HG03469 (cell line): ENCODE measurements around the gene BRD4.

Source experiments
- ATAC-seq: cut with Tn5 transposase; IDR thresholded peaks from one replicate; pipeline ENCODE4 v1.9.1; 2021; ENCODE audit warnings: mild to moderate bottlenecking, moderate library complexity, moderate number of reproducible peaks; ENCODE audit not compliant: unreplicated experiment

BRD4 gene

GRCh38 chr19:15316498-15316897, 15.8 kb downstream of the BRD4 start:
- ATAC-seq: no peak

DNA sequence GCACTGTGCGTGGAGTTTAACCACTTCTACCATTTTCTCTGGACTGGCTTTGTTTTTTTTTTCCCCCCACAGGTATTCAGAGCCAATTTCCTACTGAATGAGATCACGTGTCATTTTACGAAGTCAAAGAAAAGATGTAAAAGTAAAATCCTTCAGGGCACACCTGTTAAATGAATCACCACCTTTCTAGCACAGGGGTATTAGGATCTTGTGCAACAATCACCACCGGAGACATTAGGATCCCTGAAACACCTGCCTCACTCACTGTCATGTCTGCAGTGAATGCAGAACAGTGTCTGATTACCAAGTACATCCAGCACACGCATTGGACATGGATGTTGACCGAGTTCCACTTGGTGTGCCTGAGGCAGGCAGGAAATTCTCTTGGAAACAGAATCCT, 17.2 kb downstream of the BRD4 start:
- no peak for ATAC-seq

GRCh38 chr19:15313649-15314279, 18.6 kb downstream of the BRD4 start:
- ATAC-seq: no peak

DNA sequence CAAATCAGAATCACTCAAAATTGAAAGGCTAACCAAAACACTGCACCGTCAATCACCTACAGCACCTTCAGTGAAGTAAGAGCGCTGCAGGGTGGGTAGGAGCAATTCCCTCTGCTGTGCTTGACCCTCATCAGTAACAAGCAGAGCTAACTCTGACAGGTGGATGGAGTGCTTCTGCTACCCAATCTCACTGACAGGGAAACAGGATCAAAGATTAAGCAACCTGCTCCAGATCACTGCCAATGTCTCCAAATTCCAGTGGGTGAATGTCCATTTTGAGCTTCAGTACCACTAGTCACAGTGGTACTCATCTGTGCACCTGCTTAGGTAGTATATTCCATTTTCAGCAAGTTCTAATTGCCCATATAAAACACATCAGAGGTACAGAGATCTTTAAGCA, 25.2 kb downstream of the BRD4 start:
- no peak for ATAC-seq

DNA sequence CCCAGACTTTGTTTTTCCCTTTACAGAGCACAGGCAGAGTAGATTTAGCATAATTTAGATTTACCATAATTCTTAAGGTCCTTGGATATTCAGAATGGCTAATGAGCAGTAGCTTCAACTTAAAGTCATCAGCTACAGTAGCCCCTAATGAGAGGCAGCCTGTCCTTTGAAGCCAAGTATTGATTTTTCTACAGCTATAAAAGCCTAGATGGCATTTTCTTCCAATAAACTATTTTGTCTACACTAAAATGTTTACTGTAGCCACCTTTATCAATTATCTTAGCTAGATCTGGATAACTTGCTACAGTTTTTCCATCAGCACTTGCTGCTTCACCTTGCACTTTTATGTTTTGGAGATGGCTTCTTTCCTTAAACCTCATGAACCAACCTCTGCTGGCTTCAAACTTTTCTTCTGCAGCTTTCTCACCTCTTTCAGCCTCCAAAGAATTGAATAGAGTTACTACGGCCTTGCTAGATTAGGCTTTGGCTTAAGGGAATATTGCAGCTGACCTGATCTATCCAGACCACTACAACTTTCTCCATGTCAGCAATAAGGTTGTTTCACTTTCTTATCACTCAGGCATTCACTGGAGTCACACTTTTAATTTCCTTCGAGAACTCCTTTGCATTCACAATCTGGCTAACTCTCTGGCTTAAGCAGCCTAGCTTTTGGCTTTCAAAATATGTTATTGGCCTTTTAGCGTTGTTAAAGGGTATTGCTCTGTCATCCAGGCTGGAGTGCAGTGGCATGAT, 26.6 kb downstream of the BRD4 start:
- ATAC-seq: no peak

GRCh38 chr19:15304140-15304705, 28.1 kb downstream of the BRD4 start:
- ATAC-seq: no peak

DNA sequence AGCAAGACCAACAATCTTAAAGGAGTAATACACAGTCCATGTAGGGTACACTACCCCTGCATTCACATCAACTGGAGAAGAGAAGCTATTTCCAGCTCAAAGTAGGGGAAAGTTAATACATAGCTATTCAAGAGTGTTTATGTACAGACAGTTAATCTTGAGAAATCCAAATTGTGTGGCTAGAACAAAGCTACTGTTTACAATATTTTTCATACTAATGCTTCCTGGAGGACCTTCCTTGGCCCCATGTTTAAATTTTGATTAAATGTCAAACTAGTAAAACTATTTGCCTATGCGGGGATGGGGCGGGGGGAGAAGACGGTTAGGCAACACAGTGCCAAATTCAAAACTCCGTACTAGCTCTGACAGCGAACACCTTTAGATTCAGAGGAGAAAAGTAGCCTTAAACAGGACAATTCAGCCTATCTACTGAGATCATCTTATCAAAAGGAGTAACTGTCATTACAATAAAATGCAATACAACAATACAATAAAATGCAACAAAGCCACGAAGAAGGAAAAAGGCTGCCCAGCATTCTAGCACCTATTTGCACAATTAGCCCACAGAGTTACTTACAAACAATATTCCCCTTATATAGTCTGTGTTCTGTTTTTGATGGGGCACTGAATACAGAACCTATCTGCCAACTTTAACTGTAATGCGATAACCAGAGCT, 29.1 kb downstream of the BRD4 start:
- ATAC-seq: no peak

GRCh38 chr19:15300533-15301197, 31.7 kb downstream of the BRD4 start:
- ATAC-seq: no peak

DNA sequence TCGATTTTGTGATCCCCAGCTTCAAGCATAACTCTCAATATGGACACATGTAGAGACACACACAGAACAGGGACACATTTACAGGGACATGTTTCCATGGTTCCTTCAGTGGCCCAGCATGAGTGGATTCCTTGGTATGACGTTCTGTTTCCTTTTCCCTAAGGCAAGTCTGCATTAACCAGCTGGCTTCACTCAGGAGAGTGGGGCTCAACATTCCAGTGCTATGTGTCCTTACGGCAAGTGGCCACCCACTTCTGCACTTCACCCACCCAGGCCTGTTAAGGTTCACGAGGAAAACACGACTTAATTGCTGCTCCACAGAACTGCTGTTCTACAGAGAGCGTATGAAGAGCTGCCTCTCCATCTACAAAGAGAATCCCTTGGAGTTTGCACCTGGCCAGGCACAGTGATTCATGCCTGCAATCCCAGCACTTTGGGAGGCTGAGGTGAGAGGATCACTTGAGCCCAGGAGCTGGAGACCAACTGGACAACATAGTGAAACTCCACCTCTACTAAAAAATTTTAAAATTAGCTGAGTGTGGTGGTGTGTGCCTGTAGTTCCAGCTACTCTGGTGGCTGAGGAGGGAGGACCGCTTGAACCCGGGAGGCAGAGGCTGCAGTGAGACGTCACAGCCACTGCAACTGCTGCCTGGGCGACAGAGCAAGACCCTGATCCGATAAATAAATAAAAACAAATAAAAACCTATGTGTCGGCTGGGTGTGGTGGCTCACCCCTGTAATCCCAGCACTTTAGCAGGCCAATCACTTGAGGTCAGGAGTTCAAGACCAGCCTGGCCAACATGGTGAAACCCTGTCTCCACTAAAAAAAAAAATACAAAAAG, 32.5 kb downstream of the BRD4 start:
- no peak for ATAC-seq

DNA sequence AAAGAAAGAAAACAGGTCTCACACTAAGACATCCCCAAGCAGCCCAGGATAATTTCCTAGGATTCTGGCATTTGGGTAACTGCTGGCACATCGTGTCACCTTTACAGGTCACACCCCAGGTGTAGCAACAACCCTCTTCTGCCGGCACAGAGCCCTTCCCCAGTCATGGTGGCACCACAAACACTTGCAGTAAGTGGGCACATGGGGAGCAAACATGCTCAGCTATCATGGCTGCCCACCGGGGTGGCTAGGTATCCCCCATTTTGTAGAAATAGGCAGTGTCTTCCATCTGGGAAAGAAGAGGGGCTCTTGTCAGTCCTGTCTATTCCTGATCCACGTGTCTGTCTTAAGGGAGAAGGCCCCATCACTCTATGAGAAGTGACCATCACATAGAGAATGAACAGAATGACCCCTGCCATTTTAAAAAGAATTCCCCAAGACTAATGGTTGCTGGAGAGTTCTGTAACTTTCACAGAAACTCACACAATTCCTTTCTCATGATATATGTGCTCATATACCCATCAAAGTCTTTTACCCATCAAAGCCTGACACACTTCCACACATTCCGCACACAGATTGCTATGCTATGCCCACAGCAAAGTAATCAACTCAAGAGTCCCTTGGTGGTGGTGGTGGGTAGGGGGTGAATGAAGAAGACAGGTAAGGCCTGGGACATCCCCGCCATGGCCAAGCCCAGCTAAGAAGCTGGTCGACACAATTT, 33.3 kb downstream of the BRD4 start:
- ATAC-seq: no peak

GRCh38 chr19:15297416-15298224, 34.7 kb downstream of the BRD4 start:
- ATAC-seq: no peak

DNA sequence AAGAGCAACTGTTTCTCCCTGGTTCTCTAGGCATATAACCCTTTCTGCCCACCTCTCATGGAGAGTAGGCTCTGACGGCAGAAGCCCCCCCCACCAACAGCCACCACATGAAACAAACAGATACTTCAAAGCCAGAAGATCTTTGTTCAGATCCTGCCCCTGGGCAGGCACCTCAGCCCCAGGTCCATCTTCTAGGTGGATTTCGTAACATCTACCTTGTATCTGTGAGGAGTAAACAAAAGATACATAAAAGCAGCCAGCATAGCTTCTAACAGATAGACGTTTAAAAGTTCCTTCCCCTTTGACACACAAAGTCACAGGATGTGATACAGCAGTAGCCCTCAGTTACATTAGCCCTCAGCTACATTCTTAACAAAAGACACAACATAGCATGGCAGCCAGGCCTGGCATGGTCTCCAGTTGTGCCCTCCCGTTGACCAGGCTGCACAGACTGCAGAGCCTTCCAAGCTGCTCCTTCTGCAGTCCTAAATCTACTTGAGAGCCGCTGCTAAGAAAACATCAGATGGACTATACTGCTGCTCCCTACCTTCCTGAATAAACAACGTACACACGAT, 35.4 kb downstream of the BRD4 start:
- ATAC-seq: no peak

DNA sequence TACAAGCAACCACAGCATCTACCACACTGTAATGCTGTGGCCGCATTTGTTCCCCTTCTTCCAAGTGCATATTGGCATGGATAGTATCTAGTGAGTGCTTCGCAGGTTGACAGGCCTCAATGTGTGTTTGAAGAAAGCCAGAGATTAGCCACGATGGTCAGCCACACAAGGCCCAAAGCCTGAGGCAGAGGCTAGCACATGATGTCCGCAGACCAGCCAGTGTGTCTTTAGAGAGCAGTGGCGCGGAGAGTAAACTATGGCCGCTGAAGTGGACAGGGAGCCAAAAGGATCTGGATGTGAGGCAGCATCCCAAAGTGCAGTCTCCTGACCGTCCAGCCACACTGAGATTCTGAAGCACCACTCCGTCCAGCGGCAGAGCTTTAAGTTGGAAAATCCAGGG, 36.0 kb downstream of the BRD4 start:
- ATAC-seq: no peak

DNA sequence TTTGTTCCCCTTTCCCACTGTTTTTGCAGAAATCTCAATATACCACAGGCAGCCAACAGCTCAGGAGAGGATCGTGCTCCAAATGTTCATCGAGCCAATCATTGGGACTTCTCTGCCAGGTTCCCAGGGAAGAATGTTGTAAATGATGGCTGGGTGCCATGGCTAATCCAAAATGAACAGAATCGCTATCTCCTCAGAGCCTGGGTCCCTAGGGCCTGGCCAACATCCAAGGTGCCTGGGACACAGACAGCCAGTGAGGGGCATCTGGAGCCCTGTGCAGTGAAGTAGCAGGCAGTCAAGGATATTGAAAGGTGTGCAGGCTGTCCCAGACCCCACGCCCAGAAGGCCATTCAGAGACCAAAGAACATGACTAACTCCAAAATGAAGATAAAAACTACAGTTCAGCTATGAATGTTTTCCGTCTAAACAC, 37.8 kb downstream of the BRD4 start:
- ATAC-seq: no peak

- ATAC-seq: no peak
These were observed 38.4 kb downstream of the BRD4 start for GRCh38 chr19:15293781-15294491.

DNA sequence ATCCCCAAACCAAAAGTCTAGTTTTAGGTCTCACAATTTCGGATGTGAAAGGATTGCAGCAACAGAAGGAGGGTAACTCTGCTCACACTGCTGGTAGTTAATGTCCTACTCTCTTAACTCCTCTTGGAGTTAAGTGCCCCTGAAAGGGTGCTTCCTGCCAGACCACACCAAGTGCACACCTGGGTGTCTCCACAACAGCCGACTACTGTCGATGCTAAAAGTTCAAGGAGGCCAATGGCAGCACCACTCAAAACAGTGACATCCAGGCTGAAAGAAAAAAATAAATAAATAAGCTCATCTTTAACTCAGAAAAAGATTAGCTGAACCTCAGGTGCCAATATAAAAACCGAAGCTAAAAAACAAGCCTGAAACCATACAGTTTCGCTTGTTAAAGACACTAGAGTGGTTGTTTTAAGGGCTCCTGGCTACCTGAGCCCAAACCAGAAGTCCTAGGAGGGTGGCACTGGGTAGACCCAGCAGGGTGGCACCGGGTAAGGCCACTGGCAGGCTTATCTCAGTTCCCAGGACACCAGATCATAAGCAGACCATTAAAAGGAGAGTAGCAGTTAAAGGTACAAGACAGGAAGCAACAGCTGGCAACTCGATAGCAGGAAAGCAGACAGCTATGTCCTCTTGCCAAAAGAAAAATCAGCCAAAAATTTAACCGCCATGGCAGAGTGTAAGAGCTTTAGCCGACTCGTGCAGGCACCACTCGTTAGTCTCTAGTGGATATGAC, 39.3 kb downstream of the BRD4 start:
- ATAC-seq: no peak

DNA sequence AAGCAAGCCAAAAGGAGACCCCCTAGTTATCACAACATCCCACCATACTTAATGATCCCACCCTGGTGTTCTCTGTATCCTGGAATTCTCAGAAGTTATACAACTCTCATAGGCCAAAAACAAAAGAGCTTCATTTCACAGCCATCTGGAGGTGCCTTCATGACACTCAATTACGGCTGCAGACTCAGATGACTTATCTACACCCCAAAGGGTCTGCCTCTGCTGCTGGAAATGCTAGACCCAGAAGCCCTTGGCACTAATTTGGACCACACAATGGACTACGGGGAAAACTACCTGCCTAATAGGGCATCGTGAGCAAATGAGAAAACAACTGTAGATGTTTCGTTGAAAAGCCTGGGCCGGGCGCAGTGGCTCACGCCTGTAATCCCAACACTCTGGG, 40.2 kb downstream of the BRD4 start:
- no peak for ATAC-seq
